HG03575 (cell line): Measurements from ENCODE around the gene KIF18A.
"Not testable (repeated sequence)": the region's sequence is repeated elsewhere in the genome, so short reads cannot be mapped to it uniquely, and the experiment has no call there.

ENCODE experiments used
- ATAC-seq: cut with Tn5 transposase; IDR thresholded peaks from one replicate; pipeline ENCODE4 v1.9.1; 2021; ENCODE audit not compliant: unreplicated experiment, insufficient number of reproducible peaks, low FRiP score; ENCODE audit errors: extremely low read depth

KIF18A gene

DNA sequence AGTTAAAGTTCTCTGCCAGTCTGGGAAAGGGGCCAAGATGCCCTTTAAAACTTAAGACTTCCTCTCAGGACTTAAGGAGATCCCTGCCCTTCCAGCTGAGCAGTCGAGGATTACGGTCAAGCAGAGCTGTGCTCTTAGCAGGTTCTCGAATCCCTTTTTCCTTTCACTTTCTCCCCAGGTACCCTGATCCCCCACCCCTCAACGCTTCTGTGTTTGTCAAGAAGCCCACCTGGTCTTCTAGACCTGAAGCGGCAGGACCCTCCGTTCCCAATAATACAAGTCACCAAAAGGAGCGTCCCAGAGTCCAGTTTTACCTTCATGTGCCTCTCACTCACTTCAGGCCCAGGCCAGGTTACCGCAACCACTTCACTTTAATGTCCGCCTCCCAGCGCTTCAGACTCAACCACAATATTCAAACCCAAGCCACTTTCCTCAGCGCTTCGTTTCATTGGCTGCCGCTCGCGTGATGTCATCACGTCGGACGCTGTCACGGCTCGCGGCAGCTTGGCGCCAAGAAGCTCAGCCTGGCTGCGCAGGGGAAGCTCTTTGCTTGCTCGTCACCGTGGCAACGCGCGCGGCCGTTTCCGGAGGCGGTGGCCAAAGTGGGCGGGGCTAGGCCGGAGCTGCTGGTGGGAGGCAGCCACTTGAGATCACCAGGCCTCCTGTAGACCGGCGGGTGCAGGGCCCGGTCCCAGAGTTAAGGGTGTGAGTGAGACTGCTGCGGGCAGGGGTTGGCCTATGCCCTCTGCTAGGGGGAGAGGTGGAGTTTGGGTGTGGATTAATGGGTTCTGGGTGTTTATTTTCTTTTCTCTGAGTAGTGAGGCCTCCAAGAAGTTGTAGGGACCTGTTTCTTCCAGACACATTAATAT lies at the start of gene KIF18A, which contains the start of gene METTL15:
Gene KIF18A, minus strand, starts transcription at position 407 of the 869 bp plus-strand sequence. CDS start 10,209 bp downstream, outside the sequence.
Gene METTL15, plus strand, starts transcription at position 639 of the 869 bp plus-strand sequence. CDS start 4,947 bp downstream, outside the sequence.
- peak; percentile 86 for ATAC-seq

DNA sequence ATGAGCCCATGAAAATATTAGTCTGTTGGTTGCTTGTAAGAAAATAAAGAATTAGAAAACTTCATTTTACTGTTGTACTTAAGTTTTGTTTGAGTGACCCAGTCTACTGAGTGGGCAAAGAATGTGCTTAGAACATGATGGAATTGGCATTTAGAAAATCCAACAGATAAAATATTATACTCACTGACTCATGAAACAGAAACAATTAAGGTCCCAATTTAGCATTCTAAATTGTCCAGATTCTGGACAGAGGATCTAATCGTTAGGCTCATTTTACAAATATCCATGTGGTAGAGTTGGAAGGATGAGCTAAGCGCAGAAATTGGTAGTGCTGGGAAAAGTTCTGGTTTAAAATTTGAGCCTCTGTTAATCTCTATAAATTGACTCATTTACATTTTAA lies 45.6 kb upstream of the KIF18A start:
- ATAC-seq: no peak

DNA sequence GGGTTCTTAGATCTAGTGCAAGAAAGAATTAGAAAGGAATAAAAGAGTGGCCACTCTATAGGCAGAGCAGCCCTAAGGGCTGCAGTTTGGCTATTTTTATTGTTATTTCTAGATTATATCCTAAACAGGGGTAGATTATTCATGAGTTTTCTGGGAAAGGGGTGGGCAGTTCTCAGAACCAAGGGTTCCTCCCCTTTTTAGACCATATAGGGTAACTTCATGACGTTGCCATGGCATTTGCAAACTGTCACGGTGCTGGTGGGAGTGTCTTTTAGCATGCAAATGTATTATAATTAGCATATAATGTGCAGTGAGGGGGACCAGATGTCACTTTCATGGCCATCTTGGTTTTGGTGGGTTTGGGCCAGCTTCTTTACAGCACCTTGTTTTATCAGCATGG lies 44.8 kb upstream of the KIF18A start:
- no peak for ATAC-seq

GRCh38 chr11:28146123-28146751 lies 38.3 kb upstream of the KIF18A start:
- no peak for ATAC-seq

DNA sequence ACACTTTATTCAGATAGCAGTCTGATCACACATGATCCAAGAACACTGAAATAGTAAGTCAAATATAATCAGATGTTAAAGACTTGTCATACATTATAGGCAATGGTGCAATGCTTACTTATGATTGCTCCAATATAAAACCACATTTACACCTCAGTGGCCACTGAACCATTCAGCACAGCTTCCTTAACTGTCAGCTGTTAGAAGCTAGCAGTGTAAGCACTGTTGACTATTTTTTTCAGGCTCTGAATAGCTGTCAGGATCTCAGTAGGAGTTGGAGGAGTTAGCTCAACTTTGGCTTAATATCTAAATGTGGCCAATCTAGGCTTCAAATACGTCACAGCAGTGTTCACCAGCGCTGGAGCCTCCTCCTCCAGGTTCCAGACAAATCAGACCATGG lies 36.9 kb upstream of the KIF18A start:
- no peak for ATAC-seq

- ATAC-seq: no peak
Observed at GRCh38 chr11:28142724-28143123, 34.8 kb upstream of the KIF18A start.

DNA sequence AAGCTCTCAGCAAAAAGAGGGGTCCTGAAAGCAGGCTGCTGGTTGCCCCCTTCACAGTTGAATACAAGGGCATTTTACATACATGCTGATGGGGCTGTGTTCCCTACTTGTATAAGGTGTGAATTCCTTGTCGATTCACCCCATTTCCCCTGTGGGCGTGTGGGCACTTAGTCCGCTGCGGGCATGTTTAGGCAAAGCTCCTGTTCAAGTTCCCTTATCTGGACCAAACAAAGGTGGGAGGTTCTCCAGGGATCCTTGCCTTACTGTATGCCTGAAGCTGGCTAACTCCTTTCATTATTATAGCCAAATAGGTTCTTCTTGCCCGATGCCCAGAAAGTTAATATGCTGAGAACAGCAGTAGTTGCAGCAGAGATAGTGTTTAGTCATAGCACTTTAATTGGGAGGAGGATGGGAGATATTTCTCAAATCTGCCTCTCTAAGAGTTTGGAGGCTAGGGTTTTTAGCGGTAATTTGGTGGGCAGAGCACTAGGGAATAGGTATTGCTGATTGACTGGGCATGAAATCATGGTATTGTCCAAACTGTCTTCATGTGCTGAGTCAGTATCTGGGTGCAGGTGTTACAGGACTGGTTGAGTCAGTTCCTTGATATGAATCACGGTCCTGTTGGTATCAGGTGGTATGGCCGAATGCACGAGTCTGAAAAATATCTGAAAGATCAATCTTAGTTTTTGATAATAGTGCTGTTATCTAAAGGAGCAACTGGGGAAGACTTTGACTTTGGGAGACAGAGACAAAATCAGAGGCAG lies 32.9 kb upstream of the KIF18A start:
- ATAC-seq: no peak

- ATAC-seq: no peak
Observed at GRCh38 chr11:28139841-28140415, 32.0 kb upstream of the KIF18A start.

GRCh38 chr11:28137832-28138231 lies 29.9 kb upstream of the KIF18A start:
- no peak for ATAC-seq

DNA sequence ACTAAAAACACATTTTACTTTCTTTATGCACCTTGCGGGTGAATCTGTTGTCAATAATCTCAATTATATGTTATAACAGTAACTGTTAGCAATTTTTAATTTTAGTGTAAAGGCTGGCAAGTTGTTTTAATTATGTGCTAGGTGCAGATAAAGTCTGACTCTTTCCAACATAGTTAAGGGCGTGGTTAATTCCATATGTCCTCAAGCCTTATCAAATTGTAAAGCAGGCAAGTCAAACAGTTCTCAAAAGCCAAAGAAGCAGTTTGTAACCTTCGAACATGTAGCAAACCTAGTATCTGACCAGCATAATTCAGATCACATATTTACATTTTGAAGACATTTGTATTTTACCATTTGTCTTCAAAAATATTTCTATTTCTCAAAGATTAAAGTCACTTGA lies 29.4 kb upstream of the KIF18A start:
- ATAC-seq: no peak

GRCh38 chr11:28136157-28136556 lies 28.2 kb upstream of the KIF18A start:
- not testable (repeated sequence) for ATAC-seq

DNA sequence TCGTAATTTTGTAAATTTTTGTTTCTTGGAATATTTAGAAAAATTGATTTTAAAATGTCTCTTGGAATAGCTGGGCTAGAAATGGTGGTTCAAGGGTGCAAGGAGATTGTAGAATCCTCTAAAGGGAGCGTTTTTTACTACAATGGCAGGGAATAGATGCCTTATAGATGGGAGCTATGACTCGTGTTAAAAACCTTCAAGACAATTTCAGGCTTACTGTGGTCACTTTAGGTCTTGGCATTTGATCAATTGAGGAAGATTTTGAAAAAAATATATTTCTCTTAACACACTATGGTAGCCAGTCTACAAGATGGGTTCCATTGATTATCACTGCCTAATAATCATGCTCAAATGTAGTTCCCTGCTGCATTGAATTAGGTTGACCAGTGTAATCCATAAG lies 25.2 kb upstream of the KIF18A start:
- ATAC-seq: no peak

DNA sequence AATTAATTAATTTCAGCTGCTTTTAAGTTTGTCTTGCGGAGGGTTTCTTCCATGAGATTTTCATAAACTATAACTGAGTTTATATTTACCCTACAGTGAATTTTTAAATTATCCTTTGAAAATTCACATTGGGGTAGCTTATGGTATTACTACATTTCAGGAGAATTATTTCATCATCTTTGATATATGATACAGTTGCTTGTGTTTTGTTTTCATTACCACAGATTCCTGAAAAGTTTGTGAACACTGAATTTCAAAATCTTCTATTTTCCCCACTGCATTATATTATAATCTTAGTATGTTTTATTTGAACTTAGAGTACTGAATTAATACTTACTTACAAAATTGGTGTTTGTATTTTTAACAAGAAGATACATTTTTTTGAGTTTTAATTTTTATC lies 24.6 kb upstream of the KIF18A start:
- no peak for ATAC-seq

DNA sequence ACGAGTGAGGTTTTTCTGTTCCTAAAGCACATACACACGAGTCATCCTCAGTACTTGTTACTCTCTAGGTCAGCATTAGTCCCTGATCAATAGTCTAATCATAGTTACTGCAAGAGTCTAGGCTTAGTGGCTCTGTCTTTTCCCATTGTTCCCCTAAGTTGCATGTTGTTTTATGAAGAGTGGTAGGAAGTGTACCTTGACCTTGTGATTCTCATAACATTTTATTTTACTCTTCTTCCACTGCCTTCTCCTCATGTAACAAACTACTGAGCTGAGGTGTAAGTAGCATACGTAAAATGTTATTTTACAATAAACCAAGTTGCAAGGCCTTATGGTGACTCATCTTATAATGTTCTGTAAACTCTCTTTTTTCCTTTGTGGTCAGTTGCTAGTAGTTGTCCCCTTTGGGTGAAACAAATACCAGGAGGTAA lies 15.2 kb upstream of the KIF18A start:
- ATAC-seq: no peak

DNA sequence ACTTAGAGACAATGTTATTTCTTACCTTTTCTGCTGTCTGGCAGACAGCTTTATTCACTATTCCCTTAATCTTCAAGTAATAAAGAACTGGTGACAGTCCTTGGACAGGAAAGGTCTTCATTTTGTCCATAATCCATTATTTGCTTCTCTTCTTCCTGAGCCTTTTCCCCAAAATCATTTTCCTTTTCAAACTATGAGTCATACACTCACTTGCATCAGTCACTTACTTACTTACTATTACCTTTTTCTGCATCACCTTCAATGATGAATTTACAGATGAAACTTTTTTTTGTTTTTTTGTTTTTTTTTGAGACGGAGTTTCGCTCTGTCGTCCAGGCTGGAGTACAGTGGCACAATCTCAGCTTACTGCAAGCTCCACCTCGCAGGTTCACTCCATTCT lies 9.8 kb upstream of the KIF18A start:
- no peak for ATAC-seq

DNA sequence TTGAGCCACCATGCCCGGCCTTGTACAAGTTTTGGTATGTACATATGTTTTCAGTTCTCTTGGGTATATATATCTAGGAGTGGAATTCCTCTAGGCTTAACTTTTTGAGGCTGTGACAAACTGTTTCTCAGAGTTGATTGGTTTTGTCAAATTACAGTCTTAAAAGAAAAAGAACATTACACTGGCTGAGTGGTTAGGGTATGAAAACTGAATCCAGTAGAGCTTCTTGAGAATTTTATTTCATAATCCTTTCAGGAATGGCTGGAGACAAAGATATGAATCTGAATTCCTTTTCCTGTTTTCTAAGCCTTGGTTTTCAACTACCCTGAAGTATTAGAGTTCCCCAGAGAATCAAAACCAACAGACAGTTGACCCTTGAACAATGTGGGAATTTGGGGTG lies 6.8 kb upstream of the KIF18A start:
- ATAC-seq: no peak

- no peak for ATAC-seq
Observed at GRCh38 chr11:28114116-28114515, 6.2 kb upstream of the KIF18A start.

GRCh38 chr11:28110821-28111200 lies 2.9 kb upstream of the KIF18A start:
- ATAC-seq: no peak

- ATAC-seq: no peak
Observed at GRCh38 chr11:28110108-28110820, 2.3 kb upstream of the KIF18A start.
